CD14-positive monocyte (primary cell): ENCODE data around the gene ZDHHC14. TPM values are rescaled to one million over a fixed set of nuclear protein-coding genes. Genes with fewer than 3 reads are reported as not detected.

ENCODE experiments used
- DNase-seq, 3 donors: peaks; one replicate each; pipeline ENCODE4 v3.0.0-alpha.2; 2011 to 2022
- H2AFZ ChIP-seq: 2 replicates; pipeline ENCODE4 v1.6.0; 2012; ENCODE audit warnings: mild to moderate bottlenecking, low read depth, low read length, inconsistent platforms; ENCODE audit not compliant: insufficient read depth, poor library complexity, severe bottlenecking
- H3K27ac ChIP-seq, 2 donors: 1 replicate in 1 of 2; 2 replicates in 1 of 2; pipeline ENCODE4 v1.5.1; 2012 to 2013; ENCODE audit warnings: low read length in 2 of 2, control low read depth in 1 of 2, inconsistent platforms in 1 of 2, low read depth in 1 of 2, mild to moderate bottlenecking in 1 of 2
- H3K27me3 ChIP-seq, 2 donors: one replicate each; pipeline versions ENCODE4 v1.6.0 to v1.6.1; 2011 to 2013; ENCODE audit warnings: low read length in 2 of 2; ENCODE audit not compliant: control insufficient read depth in 2 of 2, insufficient read depth in 2 of 2
- H3K36me3 ChIP-seq, 2 donors: replicated peaks in 1 of 2; 1 replicate in 1 of 2; 2 replicates in 1 of 2; pipeline versions ENCODE4 v1.5.1 to v1.6.1; 2012 to 2013; ENCODE audit warnings: low read length in 2 of 2, control low read depth in 1 of 2, inconsistent platforms in 1 of 2, mild to moderate bottlenecking in 1 of 2; ENCODE audit not compliant: insufficient read depth in 2 of 2, control insufficient read depth in 1 of 2
- H3K4me1 ChIP-seq, 2 donors: 1 replicate in 1 of 2; 2 replicates in 1 of 2; pipeline versions ENCODE4 v1.5.1 to v1.6.1; 2012 to 2013; ENCODE audit warnings: low read length in 2 of 2, control low read depth in 1 of 2, inconsistent platforms in 1 of 2, mild to moderate bottlenecking in 1 of 2, moderate library complexity in 1 of 2; ENCODE audit not compliant: insufficient read depth in 2 of 2, control insufficient read depth in 1 of 2
- H3K4me2 ChIP-seq: replicated peaks from 2 replicates; pipeline ENCODE3; 2012; ENCODE audit warnings: low read length, moderate library complexity, mild to moderate bottlenecking; ENCODE audit not compliant: poor library complexity, severe bottlenecking; ENCODE audit errors: extremely low read depth
- H3K4me3 ChIP-seq, 3 experiments: fragments of 200-600 bp in 1 of 3; sonication (generic) in 1 of 3; replicated peaks in 1 of 3; 1 replicate in 2 of 3; 2 replicates in 1 of 3; pipeline ENCODE4 v1.5.1; 2011 to 2013; ENCODE audit warnings: low read length in 3 of 3, mild to moderate bottlenecking in 3 of 3, control low read depth in 2 of 3, low read depth in 2 of 3, inconsistent platforms in 1 of 3, moderate library complexity in 1 of 3
- H3K79me2 ChIP-seq: 2 replicates; pipeline ENCODE4 v1.6.0; 2012; ENCODE audit warnings: mild to moderate bottlenecking, control low read depth, inconsistent platforms, low read length, moderate library complexity; ENCODE audit not compliant: insufficient read depth
- H3K9ac ChIP-seq: 2 replicates; pipeline ENCODE4 v1.6.0; 2017; ENCODE audit warnings: low read length, mild to moderate bottlenecking; ENCODE audit not compliant: insufficient read depth, poor library complexity, severe bottlenecking
- H3K9me3 ChIP-seq, 2 donors: replicated peaks in 1 of 2; 1 replicate in 1 of 2; 2 replicates in 1 of 2; pipeline versions ENCODE4 v1.5.1 to v1.6.1; 2012 to 2013; ENCODE audit warnings: low read length in 2 of 2, control low read depth in 1 of 2; ENCODE audit not compliant: control insufficient read depth in 1 of 2, insufficient read depth in 1 of 2
- H4K20me1 ChIP-seq: 2 replicates; pipeline ENCODE4 v1.6.0; 2012; ENCODE audit warnings: mild to moderate bottlenecking, low read length, control low read depth, moderate library complexity; ENCODE audit not compliant: insufficient read depth
- H3K27ac Mint-ChIP-seq, 7 donors: one replicate each; pipeline ENCODE4 v1.8.0; 2020; ENCODE audit warnings: mild to moderate bottlenecking in 7 of 7, mixed read lengths in 7 of 7, moderate library complexity in 6 of 7, inconsistent platforms in 2 of 7
- H3K27me3 Mint-ChIP-seq, 3 donors: one replicate each; pipeline ENCODE4 v1.8.0; 2021 to 2022; ENCODE audit warnings: low read depth in 3 of 3, mild to moderate bottlenecking in 3 of 3, mixed read lengths in 3 of 3, moderate library complexity in 3 of 3, inconsistent platforms in 1 of 3
- H3K36me3 Mint-ChIP-seq, 2 donors: one replicate each; pipeline ENCODE4 v1.8.0; 2020; ENCODE audit warnings: mixed read lengths in 2 of 2, inconsistent platforms in 1 of 2, mild to moderate bottlenecking in 1 of 2
- H3K4me1 Mint-ChIP-seq: one replicate; pipeline ENCODE4 v1.8.0; 2020; ENCODE audit warnings: mild to moderate bottlenecking, mixed read lengths
- H3K4me3 Mint-ChIP-seq, 2 donors: one replicate each; pipeline ENCODE4 v1.8.0; 2020; ENCODE audit warnings: mild to moderate bottlenecking in 2 of 2, mixed read lengths in 2 of 2, moderate library complexity in 1 of 2
- H3K9me3 Mint-ChIP-seq, 7 donors: one replicate each; pipeline ENCODE4 v1.8.0; 2020 to 2022; ENCODE audit warnings: mixed read lengths in 7 of 7, mild to moderate bottlenecking in 6 of 7, moderate library complexity in 6 of 7, inconsistent platforms in 2 of 7
- CTCF ChIP-seq: fragments of 200-600 bp; IDR thresholded peaks from one replicate; pipeline ENCODE4 v1.8.0; 2022; ENCODE audit warnings: antibody characterized with exemption, mild to moderate bottlenecking
- WGBS: methylation state at CpG from one replicate; pipeline ENCODE4 v1.1.5; 2013; ENCODE audit warnings: missing lambda C conversion rate; ENCODE audit not compliant: insufficient coverage; 5-methylcytosine and 5-hydroxymethylcytosine counted together
- intact Hi-C, 2 donors: fragments of 100-400 bp; cut with micrococcal nuclease; formaldehyde crosslinking; loops; one replicate each; pipeline versions ENCODE4 v1.15.0 to v1.15.1; 2023
- polyA plus RNA-seq, 3 donors: library from polyadenylated mRNA; depleted of rRNA in 1 of 3; unstranded in 2 of 3; stranded (reverse) in 1 of 3; fragments of 300-500 nt in 2 of 3; fragments of >200 nt in 1 of 3; fragmentation: Illumina TruSeq in 2 of 3; gene quantifications; 1 replicate in 2 of 3; 2 replicates in 1 of 3; pipeline ENCODE4 v1.2.3, GENCODE V29; 2012 to 2021

The ZDHHC14 gene
- polyA plus RNA-seq, 3 donors = 0.30 to 1.7 (median 0.93) TPM

- Mint-ChIP-seq H3K36me3 (peaks cover 0 to 2% of the 10 kb centered on the region in 2 donors), H3K4me3 (peak overlapping the region; percentile 37 to 58), H3K9me3 (no peaks in the 10 kb centered on the region), H3K4me1 (peaks cover 27% of the 10 kb centered on the region), H3K27me3 (no peaks in the 10 kb centered on the region), H3K27ac (peak overlapping the region in 1 of 7 donors; percentile 62)
- Histone ChIP-seq H3K4me3 (peak overlapping the region in 1 of 3 experiments; percentile 12), H3K27me3 (no peaks in the 10 kb centered on the region), H4K20me1 (no peaks in the 10 kb centered on the region), H3K4me2 (peak overlapping the region; percentile 14), H3K79me2 (no peaks in the 10 kb centered on the region), H3K9me3 (no peaks in the 10 kb centered on the region), H3K27ac (no peak overlapping the region), H3K9ac (no peak overlapping the region), H3K36me3 (no peaks in the 10 kb centered on the region), H3K4me1 (peaks cover 24 to 28% of the 10 kb centered on the region in 2 donors), H2AFZ (peak overlapping the region; percentile 19)
- no peak for TF ChIP-seq CTCF
- peak in 1 of 3 donors; percentile 7 for DNase-seq
- intact Hi-C loops = no loop called here
- WGBS = 37% methylated on average over 8 of the region's 9 CpGs
Observed at GRCh38 chr6:157670466-157671186, 289.6 kb downstream of the ZDHHC14 start.

GRCh38 chr6:157672726-157673412 is 291.9 kb downstream of the ZDHHC14 start:
- TF ChIP-seq CTCF = no peak
- Histone ChIP-seq H3K79me2 (no peaks in the 10 kb centered on the region), H3K4me2 (no peak overlapping the region), H3K4me1 (peaks cover 15 to 20% of the 10 kb centered on the region in 2 donors), H3K9ac (no peak overlapping the region), H3K9me3 (no peaks in the 10 kb centered on the region), H2AFZ (no peak overlapping the region), H3K4me3 (no peak overlapping the region), H3K27me3 (no peaks in the 10 kb centered on the region), H4K20me1 (no peaks in the 10 kb centered on the region), H3K27ac (no peak overlapping the region), H3K36me3 (no peaks in the 10 kb centered on the region)
- H3K9me3 Mint-ChIP-seq = no peaks in the 10 kb centered on the region
- H3K27me3 Mint-ChIP-seq = no peaks in the 10 kb centered on the region
- no peak overlapping the region for H3K4me3 Mint-ChIP-seq
- DNase-seq = no peak
- no peak overlapping the region for H3K27ac Mint-ChIP-seq
- intact Hi-C loops = no loop called here
- peaks cover 0 to 2% of the 10 kb centered on the region in 2 donors for H3K36me3 Mint-ChIP-seq
- whole genome bisulfite sequencing = 98% methylated on average over 35 of the region's 37 CpGs
- peaks cover 17% of the 10 kb centered on the region for H3K4me1 Mint-ChIP-seq
